22Rv1 (cell line): ENCODE data around the gene XRN1.

ENCODE experiments used
- ZFX ChIP-seq: fragments of 450-650 bp; IDR thresholded peaks from 2 replicates; pipeline ENCODE4 v1.6.1; 2017; ENCODE audit warnings: antibody characterized with exemption, borderline replicate concordance
- TF ChIP-seq, protein P1 (sequence below): fragments of 450-650 bp; IDR thresholded peaks from 2 replicates; pipeline ENCODE4 v1.5.1; 2017; ENCODE audit warnings: mild to moderate bottlenecking

DNA sequence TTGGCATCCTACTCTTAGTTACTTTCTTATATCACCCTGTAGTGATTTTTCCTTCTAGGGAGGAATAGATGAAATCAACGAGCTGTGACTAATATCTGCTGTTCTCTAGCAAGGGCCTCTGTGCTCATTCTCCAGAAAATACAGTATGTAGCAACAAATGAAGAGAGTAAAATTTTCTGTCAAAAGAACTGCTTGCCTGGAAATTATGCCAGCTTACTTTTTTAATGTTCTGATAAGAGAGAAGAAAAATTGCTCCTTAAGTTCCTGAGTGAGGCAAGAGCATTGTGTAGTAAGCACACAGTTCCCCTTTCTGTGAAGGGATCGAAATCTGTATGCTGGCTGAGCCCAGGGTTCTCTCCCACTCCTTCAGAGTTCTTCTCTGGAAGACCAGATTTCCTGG is 171.1 kb downstream of the XRN1 start:
- TF ChIP-seq, protein P1, sequence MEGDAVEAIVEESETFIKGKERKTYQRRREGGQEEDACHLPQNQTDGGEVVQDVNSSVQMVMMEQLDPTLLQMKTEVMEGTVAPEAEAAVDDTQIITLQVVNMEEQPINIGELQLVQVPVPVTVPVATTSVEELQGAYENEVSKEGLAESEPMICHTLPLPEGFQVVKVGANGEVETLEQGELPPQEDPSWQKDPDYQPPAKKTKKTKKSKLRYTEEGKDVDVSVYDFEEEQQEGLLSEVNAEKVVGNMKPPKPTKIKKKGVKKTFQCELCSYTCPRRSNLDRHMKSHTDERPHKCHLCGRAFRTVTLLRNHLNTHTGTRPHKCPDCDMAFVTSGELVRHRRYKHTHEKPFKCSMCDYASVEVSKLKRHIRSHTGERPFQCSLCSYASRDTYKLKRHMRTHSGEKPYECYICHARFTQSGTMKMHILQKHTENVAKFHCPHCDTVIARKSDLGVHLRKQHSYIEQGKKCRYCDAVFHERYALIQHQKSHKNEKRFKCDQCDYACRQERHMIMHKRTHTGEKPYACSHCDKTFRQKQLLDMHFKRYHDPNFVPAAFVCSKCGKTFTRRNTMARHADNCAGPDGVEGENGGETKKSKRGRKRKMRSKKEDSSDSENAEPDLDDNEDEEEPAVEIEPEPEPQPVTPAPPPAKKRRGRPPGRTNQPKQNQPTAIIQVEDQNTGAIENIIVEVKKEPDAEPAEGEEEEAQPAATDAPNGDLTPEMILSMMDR: no peak
- TF ChIP-seq ZFX: no peak
